ENCODE measurements around the gene MUC4.

GRCh38 chr3:195769551-195769950 is 42.2 kb downstream of the MUC4 start:
- TF ChIP-seq ZFP3 (CRISPR knock-in tag; IDR thresholded peaks at IDR 0.05) (no peak), GLIS3 (CRISPR knock-in tag; IDR thresholded peaks at IDR 0.05) (no peak), ZC3H10 (CRISPR knock-in tag; IDR thresholded peaks at IDR 0.05) (no peak), ZNF8 (CRISPR knock-in tag; IDR thresholded peaks at IDR 0.05) (no peak), SNAI2 (CRISPR knock-in tag; IDR thresholded peaks at IDR 0.05) (no peak), ZFP30 (CRISPR knock-in tag; IDR thresholded peaks at IDR 0.05) (no peak), PATZ1 (CRISPR knock-in tag; IDR thresholded peaks at IDR 0.05; ENCODE audit: borderline replicate concordance) (no peak)
